ENCODE results near the gene CHRNA5.

DNA sequence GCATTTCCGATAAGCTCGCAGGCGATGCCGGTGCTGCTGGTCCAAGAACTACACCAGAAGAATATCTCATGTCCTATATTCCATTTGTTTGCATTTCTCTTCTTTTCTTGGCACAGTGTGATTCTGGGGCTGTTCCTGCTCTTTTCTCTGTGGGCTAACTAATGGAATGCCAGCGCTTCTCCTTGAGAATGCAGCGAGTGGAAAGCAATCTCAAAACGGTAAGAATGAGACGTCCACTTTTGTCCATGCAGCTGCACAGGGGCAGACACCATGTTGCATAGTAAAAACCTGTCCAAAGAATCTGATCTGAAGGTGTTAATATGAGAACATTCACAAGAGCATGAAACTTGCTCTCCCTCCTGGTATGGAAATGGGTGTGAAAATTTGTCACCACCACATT lies 62.0 kb downstream of the CHRNA5 start:
- TF ChIP-seq, protein P1, sequence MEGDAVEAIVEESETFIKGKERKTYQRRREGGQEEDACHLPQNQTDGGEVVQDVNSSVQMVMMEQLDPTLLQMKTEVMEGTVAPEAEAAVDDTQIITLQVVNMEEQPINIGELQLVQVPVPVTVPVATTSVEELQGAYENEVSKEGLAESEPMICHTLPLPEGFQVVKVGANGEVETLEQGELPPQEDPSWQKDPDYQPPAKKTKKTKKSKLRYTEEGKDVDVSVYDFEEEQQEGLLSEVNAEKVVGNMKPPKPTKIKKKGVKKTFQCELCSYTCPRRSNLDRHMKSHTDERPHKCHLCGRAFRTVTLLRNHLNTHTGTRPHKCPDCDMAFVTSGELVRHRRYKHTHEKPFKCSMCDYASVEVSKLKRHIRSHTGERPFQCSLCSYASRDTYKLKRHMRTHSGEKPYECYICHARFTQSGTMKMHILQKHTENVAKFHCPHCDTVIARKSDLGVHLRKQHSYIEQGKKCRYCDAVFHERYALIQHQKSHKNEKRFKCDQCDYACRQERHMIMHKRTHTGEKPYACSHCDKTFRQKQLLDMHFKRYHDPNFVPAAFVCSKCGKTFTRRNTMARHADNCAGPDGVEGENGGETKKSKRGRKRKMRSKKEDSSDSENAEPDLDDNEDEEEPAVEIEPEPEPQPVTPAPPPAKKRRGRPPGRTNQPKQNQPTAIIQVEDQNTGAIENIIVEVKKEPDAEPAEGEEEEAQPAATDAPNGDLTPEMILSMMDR (IDR thresholded peaks at IDR 0.05) = no peak
- no peak for TF ChIP-seq ZFX (IDR thresholded peaks at IDR 0.05; ENCODE audit: borderline replicate concordance)

Data from 22Rv1 (cell line).